Measurements from ENCODE around the gene KRT1. TPM values are rescaled to one million over a fixed set of nuclear protein-coding genes. Genes with fewer than 3 reads are reported as not detected.
"Not testable (repeated sequence)": the region's sequence is repeated elsewhere in the genome, so short reads cannot be mapped to it uniquely, and the experiment has no call there.

The KRT1 gene
- total RNA-seq, 1 donor from 2014 or later: not detected

DNA sequence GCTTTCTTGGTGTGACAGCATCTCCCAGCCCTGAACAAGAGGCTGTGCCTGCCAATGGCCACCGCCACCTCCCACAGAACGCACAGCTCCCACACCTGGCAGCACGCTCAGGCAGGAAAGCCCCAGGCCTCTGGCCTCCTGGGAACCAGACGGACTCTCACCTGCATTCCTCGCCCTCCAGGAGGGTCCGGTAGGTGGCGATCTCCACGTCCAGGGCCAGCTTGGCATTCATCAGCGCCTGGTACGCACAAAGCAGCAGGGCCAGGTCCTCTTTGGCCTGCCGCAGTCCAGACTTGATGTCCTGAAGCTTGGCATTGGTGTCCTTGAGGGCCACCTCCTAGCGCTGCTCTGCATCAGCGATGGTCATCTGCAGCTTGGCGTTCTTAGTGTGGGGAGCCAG, 35.2 kb upstream of the KRT1 start:
- Mint-ChIP-seq H3K36me3 (ENCODE audit: unreplicated experiment) (no peaks in the 10 kb centered on the region), H3K4me3 (ENCODE audit: unreplicated experiment) (no peak overlapping the region), H3K9me3 (ENCODE audit: unreplicated experiment) (peaks cover 9% of the 10 kb centered on the region), H3K27me3 (ENCODE audit: unreplicated experiment) (peaks cover 13% of the 10 kb centered on the region), H3K27ac (ENCODE audit: unreplicated experiment) (no peak overlapping the region), H3K4me1 (ENCODE audit: low read depth, unreplicated experiment) (no peaks in the 10 kb centered on the region)
- no peak for DNase-seq
- TF ChIP-seq, protein P1, sequence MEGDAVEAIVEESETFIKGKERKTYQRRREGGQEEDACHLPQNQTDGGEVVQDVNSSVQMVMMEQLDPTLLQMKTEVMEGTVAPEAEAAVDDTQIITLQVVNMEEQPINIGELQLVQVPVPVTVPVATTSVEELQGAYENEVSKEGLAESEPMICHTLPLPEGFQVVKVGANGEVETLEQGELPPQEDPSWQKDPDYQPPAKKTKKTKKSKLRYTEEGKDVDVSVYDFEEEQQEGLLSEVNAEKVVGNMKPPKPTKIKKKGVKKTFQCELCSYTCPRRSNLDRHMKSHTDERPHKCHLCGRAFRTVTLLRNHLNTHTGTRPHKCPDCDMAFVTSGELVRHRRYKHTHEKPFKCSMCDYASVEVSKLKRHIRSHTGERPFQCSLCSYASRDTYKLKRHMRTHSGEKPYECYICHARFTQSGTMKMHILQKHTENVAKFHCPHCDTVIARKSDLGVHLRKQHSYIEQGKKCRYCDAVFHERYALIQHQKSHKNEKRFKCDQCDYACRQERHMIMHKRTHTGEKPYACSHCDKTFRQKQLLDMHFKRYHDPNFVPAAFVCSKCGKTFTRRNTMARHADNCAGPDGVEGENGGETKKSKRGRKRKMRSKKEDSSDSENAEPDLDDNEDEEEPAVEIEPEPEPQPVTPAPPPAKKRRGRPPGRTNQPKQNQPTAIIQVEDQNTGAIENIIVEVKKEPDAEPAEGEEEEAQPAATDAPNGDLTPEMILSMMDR (IDR thresholded peaks at IDR 0.05; ENCODE audit: partially characterized antibody, unreplicated experiment): no peak

DNA sequence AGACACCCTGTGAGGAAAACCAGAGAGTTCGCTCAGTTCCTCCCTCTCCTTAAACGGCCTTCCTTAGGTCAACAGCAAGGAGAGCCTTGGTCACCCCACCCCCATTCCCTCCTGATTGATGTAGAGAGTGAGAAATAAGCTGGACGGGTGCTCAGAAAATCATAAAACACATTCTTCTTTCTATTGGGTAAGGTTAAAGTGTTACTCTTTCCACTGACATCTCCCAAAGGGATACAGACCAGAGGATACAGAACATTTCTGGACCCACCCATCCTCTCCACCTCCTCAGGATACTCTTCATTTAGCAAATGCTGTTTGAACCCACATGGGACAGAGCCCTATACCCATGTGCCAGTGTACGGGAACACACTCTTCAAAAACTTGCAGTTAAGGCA, 34.7 kb upstream of the KRT1 start:
- Mint-ChIP-seq H3K4me1 (ENCODE audit: low read depth, unreplicated experiment) (no peaks in the 10 kb centered on the region), H3K9me3 (ENCODE audit: unreplicated experiment) (peaks cover 9% of the 10 kb centered on the region), H3K4me3 (ENCODE audit: unreplicated experiment) (peak overlapping the region; percentile 69), H3K27ac (ENCODE audit: unreplicated experiment) (no peak overlapping the region), H3K36me3 (ENCODE audit: unreplicated experiment) (no peaks in the 10 kb centered on the region), H3K27me3 (ENCODE audit: unreplicated experiment) (peaks cover 13% of the 10 kb centered on the region)
- TF ChIP-seq, protein P1 (IDR thresholded peaks at IDR 0.05; ENCODE audit: partially characterized antibody, unreplicated experiment): no peak
- DNase-seq: no peak

DNA sequence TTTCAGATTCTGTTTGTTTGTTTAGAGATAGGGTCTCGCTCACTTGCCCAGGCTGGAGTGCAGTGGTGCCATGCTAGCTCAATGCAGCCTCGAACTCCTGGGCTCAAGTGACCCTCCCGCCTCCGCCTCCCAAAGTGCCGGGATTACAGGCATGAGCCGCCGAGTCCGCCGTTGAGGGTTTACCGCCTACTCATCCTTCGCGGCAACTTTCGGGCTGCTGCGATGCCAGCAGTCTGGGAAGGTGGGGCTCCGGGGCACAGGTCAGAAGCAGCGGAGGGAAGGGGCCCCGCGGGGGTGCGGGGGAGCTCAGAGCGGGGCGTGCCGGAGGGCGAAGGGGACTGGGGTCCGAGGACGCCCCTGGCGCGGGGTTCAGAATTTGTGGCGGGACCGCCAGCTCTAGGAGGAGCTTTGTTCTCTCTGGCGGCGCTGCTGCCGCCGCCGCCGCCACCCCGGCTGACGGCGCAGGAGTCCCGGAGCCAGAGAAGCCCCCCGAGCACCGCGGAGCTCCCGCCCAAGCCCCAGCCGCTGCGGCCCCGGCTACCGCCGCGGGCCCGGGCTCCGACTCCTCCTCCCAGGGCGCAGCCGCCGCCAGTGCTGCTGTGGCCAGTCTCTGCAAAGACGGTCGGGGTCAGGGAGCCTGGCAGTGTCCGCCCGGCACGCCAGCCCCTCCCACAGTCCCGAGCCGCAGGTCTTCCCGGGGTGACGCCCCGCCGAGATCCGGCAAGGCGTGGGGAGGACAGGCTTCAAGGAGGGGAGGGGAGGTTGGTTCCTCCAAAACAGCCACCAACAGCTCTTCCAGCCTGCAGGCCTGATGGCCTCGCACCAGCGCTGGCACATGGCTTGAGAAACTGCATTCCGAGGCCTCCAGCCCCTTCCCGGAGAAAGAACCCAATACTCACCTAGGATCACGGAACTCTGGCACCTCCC, 34.0 kb upstream of the KRT1 start:
- Mint-ChIP-seq H3K9me3 (ENCODE audit: unreplicated experiment) (peaks cover 9% of the 10 kb centered on the region), H3K4me3 (ENCODE audit: unreplicated experiment) (peak overlapping the region; percentile 74), H3K27me3 (ENCODE audit: unreplicated experiment) (peaks cover 13% of the 10 kb centered on the region)

DNA sequence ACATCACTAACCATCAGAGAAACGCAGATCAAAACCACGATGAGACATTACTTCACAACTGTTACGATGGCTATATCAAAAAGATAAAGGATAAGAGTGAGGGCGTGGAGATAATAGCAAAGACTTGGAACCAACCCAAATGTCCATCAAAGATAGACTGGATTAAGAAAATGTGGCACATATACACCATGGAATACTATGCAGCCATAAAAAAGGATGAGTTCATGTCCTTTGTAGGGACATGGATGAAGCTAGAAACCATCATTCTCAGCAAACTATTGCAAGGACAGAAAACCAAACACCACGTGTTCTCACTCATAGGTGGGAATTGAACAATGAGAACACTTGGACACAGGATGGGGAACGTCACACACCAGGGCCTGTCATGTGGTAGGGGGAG, 31.9 kb upstream of the KRT1 start:
- not testable (repeated sequence) for H3K36me3 Mint-ChIP-seq (ENCODE audit: unreplicated experiment); H3K9me3 Mint-ChIP-seq (ENCODE audit: unreplicated experiment); H3K4me3 Mint-ChIP-seq (ENCODE audit: unreplicated experiment); H3K27ac Mint-ChIP-seq (ENCODE audit: unreplicated experiment); DNase-seq; H3K4me1 Mint-ChIP-seq (ENCODE audit: low read depth, unreplicated experiment)
- H3K27me3 Mint-ChIP-seq (ENCODE audit: unreplicated experiment): peaks cover 13% of the 10 kb centered on the region

More for the DNA sequence above, 34.0 kb upstream of the KRT1 start:
- peak; percentile 58 for DNase-seq
- no peaks in the 10 kb centered on the region for H3K4me1 Mint-ChIP-seq (ENCODE audit: low read depth, unreplicated experiment)
- H3K36me3 Mint-ChIP-seq (ENCODE audit: unreplicated experiment): no peaks in the 10 kb centered on the region
- TF ChIP-seq, protein P1 (IDR thresholded peaks at IDR 0.05; ENCODE audit: partially characterized antibody, unreplicated experiment): no peak
- H3K27ac Mint-ChIP-seq (ENCODE audit: unreplicated experiment): no peak overlapping the region

DNA sequence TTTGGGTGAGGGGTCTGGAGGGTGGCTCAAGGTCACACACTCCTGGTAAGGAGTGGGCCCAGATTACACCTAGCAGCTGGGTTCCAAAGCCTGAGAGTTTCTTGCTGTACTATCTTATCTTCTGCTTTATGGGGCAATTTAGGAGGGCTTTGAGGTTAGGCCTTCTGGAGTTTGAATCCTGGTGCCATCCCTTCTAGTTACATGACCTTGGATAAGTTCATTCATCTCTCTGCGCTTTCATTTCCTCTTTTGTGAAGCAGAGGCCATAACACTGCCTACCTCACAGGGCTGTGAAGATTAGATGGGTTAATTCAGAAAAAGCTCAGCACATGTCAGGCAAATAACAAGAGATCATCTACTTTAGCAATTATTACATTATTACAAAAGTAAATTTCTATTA, 30.5 kb upstream of the KRT1 start:
- no peak overlapping the region for H3K27ac Mint-ChIP-seq (ENCODE audit: unreplicated experiment)
- H3K4me1 Mint-ChIP-seq (ENCODE audit: low read depth, unreplicated experiment): no peaks in the 10 kb centered on the region
- H3K4me3 Mint-ChIP-seq (ENCODE audit: unreplicated experiment): no peak overlapping the region
- peaks cover 9% of the 10 kb centered on the region for H3K9me3 Mint-ChIP-seq (ENCODE audit: unreplicated experiment)
- TF ChIP-seq, protein P1 (IDR thresholded peaks at IDR 0.05; ENCODE audit: partially characterized antibody, unreplicated experiment): no peak
- H3K36me3 Mint-ChIP-seq (ENCODE audit: unreplicated experiment): no peaks in the 10 kb centered on the region
- H3K27me3 Mint-ChIP-seq (ENCODE audit: unreplicated experiment): peaks cover 15% of the 10 kb centered on the region
- no peak for DNase-seq

All from glutamatergic neuron (in vitro differentiated cells).